HepG2 (cell line): ENCODE data around the gene TTC4. TPM values are rescaled to one million over a fixed set of nuclear protein-coding genes. Genes with fewer than 3 reads are reported as not detected.

Source experiments
- ATAC-seq: fragments of 200-7000 bp; cut with Tn5 transposase; 3 replicates; pipeline ENCODE4 v1.9.1; 2020; ENCODE audit warnings: mild to moderate bottlenecking, moderate library complexity
- BruUV-seq: library from RNA; stranded (reverse); fragments of 400-500 nt; replicated peaks from 2 replicates; lab custom pipeline; 2021; lab: Mats Ljungman, UMichigan
- CTCF ChIA-PET: fragments of 300-600 bp; formaldehyde crosslinking; extraction: SDS; loops from one replicate; lab custom pipeline; 2021; ENCODE audit warnings: low total read pairs, inconsistent platforms, low intra/inter-chr PET ratio; lab: Yijun Ruan, JAX
- POLR2A ChIA-PET: fragments of 350-600 bp; sonication (Branson Sonifier 250); formaldehyde crosslinking; loops from one replicate; lab custom pipeline; 2020; ENCODE audit warnings: antibody characterized with exemption, inconsistent platforms; lab: Yijun Ruan, JAX
- DNase-seq: peaks from one replicate; pipeline ENCODE4 v3.0.0-alpha.2; 2015; ENCODE audit warnings: low spot score
- FAIRE-seq: peaks from 3 replicates; lab custom pipeline; 2011; peaks lifted over from hg19 to GRCh38; lab: Jason Lieb, UNC
- H2AFZ ChIP-seq: one replicate; pipeline ENCODE4 v1.6.1; 2011; ENCODE audit warnings: low read length, inconsistent platforms
- H3K27ac ChIP-seq: fragments of 300-600 bp; 3 replicates; pipeline ENCODE4 v1.8.0; 2011; ENCODE audit warnings: mixed run types, mild to moderate bottlenecking, mixed read lengths, low read length, inconsistent platforms; ENCODE audit not compliant: insufficient read depth; ENCODE audit errors: extremely low read length
- H3K27me3 ChIP-seq, 2 experiments: fragments of 200-600 bp in 1 of 2; 2 replicates in 1 of 2; 3 replicates in 1 of 2; pipeline versions ENCODE4 v1.6.0 to v1.8.0; 2011; ENCODE audit warnings: low read length in 2 of 2, mild to moderate bottlenecking in 2 of 2, moderate library complexity in 2 of 2, inconsistent platforms in 1 of 2; ENCODE audit not compliant: insufficient read depth in 2 of 2, control insufficient read depth in 1 of 2
- H3K36me3 ChIP-seq, 2 experiments: fragments of 200-600 bp in 1 of 2; replicated peaks in 1 of 2; 2 replicates in 1 of 2; 3 replicates in 1 of 2; pipeline versions ENCODE4 v1.5.1 to v1.8.0; 2011; ENCODE audit warnings: low read length in 2 of 2, inconsistent platforms in 1 of 2; ENCODE audit not compliant: insufficient read depth in 2 of 2, control insufficient read depth in 1 of 2
- H3K4me1 ChIP-seq: 2 replicates; pipeline ENCODE4 v1.5.1; 2012; ENCODE audit warnings: low read length, inconsistent platforms; ENCODE audit not compliant: insufficient read depth
- H3K4me2 ChIP-seq: 2 replicates; pipeline ENCODE4 v1.6.0; 2011; ENCODE audit warnings: low read depth, low read length, inconsistent platforms
- H3K4me3 ChIP-seq, 3 experiments: fragments of 200-600 bp in 1 of 3; sonication (generic), shearing (Covaris generic) in 1 of 3; replicated peaks in 1 of 3; 2 replicates each; pipeline ENCODE4 v1.5.1; 2011 to 2016; ENCODE audit warnings: low read length in 3 of 3, inconsistent platforms in 2 of 3, low read depth in 2 of 3, mild to moderate bottlenecking in 2 of 3, control low read depth in 1 of 3, mixed read lengths in 1 of 3; ENCODE audit not compliant: insufficient read depth in 1 of 3
- H3K79me2 ChIP-seq: one replicate; pipeline ENCODE4 v1.6.1; 2011; ENCODE audit warnings: low read length, inconsistent platforms; ENCODE audit not compliant: insufficient read depth
- H3K9ac ChIP-seq: 2 replicates; pipeline ENCODE4 v1.6.0; 2011; ENCODE audit warnings: mild to moderate bottlenecking, low read depth, low read length, inconsistent platforms; ENCODE audit not compliant: insufficient read depth
- H3K9me3 ChIP-seq: 2 replicates; pipeline ENCODE4 v1.5.1; 2012; ENCODE audit warnings: mild to moderate bottlenecking, low read length
- H4K20me1 ChIP-seq: 2 replicates; pipeline ENCODE4 v1.6.0; 2011; ENCODE audit warnings: inconsistent platforms, mild to moderate bottlenecking, low read length, moderate library complexity; ENCODE audit not compliant: insufficient read depth
- KMT2A ChIP-seq: sonication (generic); formaldehyde crosslinking; IDR thresholded peaks from 2 replicates; pipeline ENCODE4 v1.4.0; 2020; ENCODE audit warnings: missing genetic modification reagents
- POLR2A ChIP-seq, 2 experiments: IDR thresholded peaks; 2 replicates each; pipeline ENCODE4 v1.6.1; 2011; ENCODE audit warnings: low read depth in 2 of 2, low read length in 2 of 2, mild to moderate bottlenecking in 1 of 2, moderate library complexity in 1 of 2; ENCODE audit not compliant: insufficient read depth in 1 of 2
- ZC3H13 ChIP-seq: sonication (generic); formaldehyde crosslinking; IDR thresholded peaks from 2 replicates; pipeline ENCODE4 v1.8.1; 2023; ENCODE audit warnings: mild to moderate bottlenecking, missing genetic modification reagents, moderate library complexity
- WGBS: methylation state at CpG from one replicate; pipeline ENCODE4 v1.1.6; 2017; ENCODE audit warnings: low lambda C conversion rate; 5-methylcytosine and 5-hydroxymethylcytosine counted together
- in situ Hi-C: cut with HindIII; loops from 2 replicates; pipeline ENCODE4 v1.10.0; 2017; ENCODE audit warnings: low pct_unique_long_range_greater_than_20kb; ENCODE audit not compliant: extremely low pct_ligation_motif_present
- intact Hi-C: fragments of 100-400 bp; cut with micrococcal nuclease; formaldehyde crosslinking; loops from one replicate; pipeline ENCODE4 v1.10.0; 2022; ENCODE audit not compliant: unreplicated experiment
- polyA plus RNA-seq, 8 experiments: library from polyadenylated mRNA; depleted of rRNA in 3 of 8; stranded (reverse) in 7 of 8; unstranded in 1 of 8; fragments of >200 nt; fragmentation: Illumina TruSeq in 4 of 8; extraction: Trizol in 4 of 8; gene quantifications; 2 replicates each; pipeline versions ENCODE4 v1.2.1 to v1.2.3, GENCODE V29; 2011 to 2016; ENCODE audit warnings: low read depth in 4 of 8, missing spikeins in 1 of 8, mixed read lengths in 1 of 8; ENCODE audit not compliant: insufficient read depth in 1 of 8
- total RNA-seq, 5 experiments: library from RNA; depleted of rRNA; stranded (reverse); fragments of >200 nt; fragmentation: Illumina TruSeq; extraction: Trizol; gene quantifications; 2 replicates each; pipeline ENCODE4 v1.2.3, GENCODE V29; 2016; ENCODE audit warnings: low read depth in 1 of 5
- TF ChIP-seq, protein P1 (sequence below): IDR thresholded peaks from 2 replicates; pipeline ENCODE4 v1.6.1; 2016; ENCODE audit warnings: missing genetic modification reagents, missing compliant biosample characterization

TTC4 gene
- total and polyA plus RNA-seq, 2 of the 13 experiments (the other 11 are each of a cell fraction or from before 2014, with no cell fraction given): 13.1 to 24.7 TPM

DNA sequence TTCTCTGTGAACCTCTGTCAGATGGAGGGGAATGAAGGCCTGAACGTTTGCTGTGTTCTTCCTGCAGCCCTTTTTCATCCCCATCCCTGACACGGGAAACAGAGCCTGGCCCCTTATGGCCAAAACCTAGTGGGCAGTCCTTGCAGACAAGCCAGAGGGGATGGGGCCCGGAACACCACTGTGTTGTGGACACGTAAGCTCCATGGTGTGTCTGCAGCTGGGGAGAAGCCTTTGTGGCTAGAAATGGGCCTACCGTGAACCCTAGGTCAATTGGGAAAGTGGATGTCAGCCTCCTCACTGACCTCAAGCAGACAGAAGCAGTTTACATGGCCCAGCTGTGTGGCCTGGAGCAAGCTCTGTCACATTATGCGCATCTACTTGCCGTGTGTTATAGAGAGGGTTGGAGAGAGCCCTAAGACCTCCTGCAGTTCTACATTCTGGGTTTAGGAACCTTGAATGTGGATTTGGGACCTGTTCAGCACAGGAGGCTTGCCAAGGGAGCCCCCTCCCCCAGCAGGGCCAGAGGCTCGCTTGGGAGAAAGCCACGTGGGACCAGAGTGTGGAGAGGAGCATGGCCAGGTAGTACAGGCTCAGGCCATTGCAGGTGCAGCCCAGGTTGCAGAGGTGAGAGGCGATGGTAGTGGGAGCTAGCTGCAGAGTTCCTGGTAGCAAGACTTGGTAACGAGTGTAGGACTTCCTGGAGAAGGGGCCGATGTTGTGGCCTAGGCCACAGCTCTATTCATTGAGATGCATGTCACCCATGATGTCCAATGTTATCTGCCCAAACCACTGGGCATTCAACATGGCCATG lies 28.0 kb downstream of the TTC4 start:
- ChIA-PET CTCF (no interaction called here), POLR2A (no interaction called here)
- DNase-seq (no peak), ATAC-seq (no peak), FAIRE-seq (no peak)
- BruUV-seq: no TSS peak
- no peak overlapping the region for H2AFZ ChIP-seq
- no peak overlapping the region for H3K27ac ChIP-seq
- 95% methylated on average over 10 of the region's 12 CpGs for WGBS
- in situ Hi-C loops: no loop called here
- H4K20me1 ChIP-seq: peaks cover 2% of the 10 kb centered on the region; the same call in 1 of the 2 replicates
- intact Hi-C loops: no loop called here
- no peak overlapping the region for H3K4me3 ChIP-seq
- H3K9ac ChIP-seq: no peak overlapping the region
- H3K4me2 ChIP-seq: no peak overlapping the region
- TF ChIP-seq ZC3H13 (CRISPR knock-in tag) (peak; percentile 29; the same call in 1 of the 2 replicates), POLR2A (IDR thresholded peaks at IDR 0.05; ENCODE audit: insufficient read depth in 1 of 2, low read depth in 2 of 2, low read length in 2 of 2) (peak in 1 of 2 experiments; percentile 16; a peak in 1 of 4 replicates)
- TF ChIP-seq, protein P1, sequence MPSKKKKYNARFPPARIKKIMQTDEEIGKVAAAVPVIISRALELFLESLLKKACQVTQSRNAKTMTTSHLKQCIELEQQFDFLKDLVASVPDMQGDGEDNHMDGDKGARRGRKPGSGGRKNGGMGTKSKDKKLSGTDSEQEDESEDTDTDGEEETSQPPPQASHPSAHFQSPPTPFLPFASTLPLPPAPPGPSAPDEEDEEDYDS (CRISPR knock-in tag): no peak
- no peaks in the 10 kb centered on the region; a peak in 1 of 5 replicates for H3K27me3 ChIP-seq
- peaks cover 24 to 39% of the 10 kb centered on the region in 2 experiments for H3K36me3 ChIP-seq
- H3K9me3 ChIP-seq: no peaks in the 10 kb centered on the region
- no peaks in the 10 kb centered on the region for H3K79me2 ChIP-seq
- H3K4me1 ChIP-seq: no peaks in the 10 kb centered on the region

DNA sequence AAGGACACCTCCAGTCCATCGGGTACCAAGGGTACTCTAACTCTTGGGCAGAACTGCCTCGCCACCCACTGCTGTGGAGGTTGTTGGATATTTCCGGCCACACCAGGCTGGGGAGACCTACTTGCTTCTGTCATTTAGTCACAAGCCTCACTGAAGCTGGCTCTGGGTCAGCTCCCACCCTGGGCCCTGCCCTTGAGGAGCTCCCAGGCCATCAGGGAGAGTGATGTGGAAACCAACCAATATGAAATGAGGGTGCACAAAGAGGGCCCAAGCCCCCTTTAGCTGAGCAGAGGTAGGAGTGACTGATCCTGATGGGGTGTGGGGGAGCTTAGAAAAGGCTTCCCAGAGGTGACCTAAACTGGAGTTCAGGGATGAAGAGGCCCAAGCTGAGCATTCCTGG lies 29.0 kb downstream of the TTC4 start:
- no peaks in the 10 kb centered on the region; a peak in 1 of 5 replicates for H3K27me3 ChIP-seq
- no peak overlapping the region for H3K9ac ChIP-seq
- no peak overlapping the region for H3K4me3 ChIP-seq
- peaks cover 2% of the 10 kb centered on the region; the same call in 1 of the 2 replicates for H4K20me1 ChIP-seq
- ChIA-PET POLR2A (no interaction called here), CTCF (no interaction called here)
- no peak overlapping the region for H3K4me2 ChIP-seq
- H3K4me1 ChIP-seq: no peaks in the 10 kb centered on the region
- peaks cover 19 to 33% of the 10 kb centered on the region in 2 experiments for H3K36me3 ChIP-seq
- no peak overlapping the region for H3K27ac ChIP-seq
- ATAC-seq (no peak), FAIRE-seq (no peak), DNase-seq (no peak)
- H3K9me3 ChIP-seq: no peaks in the 10 kb centered on the region
- no peak overlapping the region for H2AFZ ChIP-seq
- H3K79me2 ChIP-seq: no peaks in the 10 kb centered on the region
- in situ Hi-C loops (no loop called here), intact Hi-C loops (no loop called here)
- no TSS peak for BruUV-seq
- 100% methylated on average over 2 of the region's 3 CpGs for WGBS
- TF ChIP-seq KMT2A (CRISPR knock-in tag): no peak
